Amniotic stem cell (primary cell): ENCODE results near the gene CDK5R2.

Experiments used
- DNase-seq: peaks from one replicate; lab custom pipeline; 2025; lab: John Stamatoyannopoulos, UW

Gene CDK5R2

GRCh38 chr2:218962859-218963492 lies 3.5 kb downstream of the CDK5R2 start:
- no peak for DNase-seq

DNA sequence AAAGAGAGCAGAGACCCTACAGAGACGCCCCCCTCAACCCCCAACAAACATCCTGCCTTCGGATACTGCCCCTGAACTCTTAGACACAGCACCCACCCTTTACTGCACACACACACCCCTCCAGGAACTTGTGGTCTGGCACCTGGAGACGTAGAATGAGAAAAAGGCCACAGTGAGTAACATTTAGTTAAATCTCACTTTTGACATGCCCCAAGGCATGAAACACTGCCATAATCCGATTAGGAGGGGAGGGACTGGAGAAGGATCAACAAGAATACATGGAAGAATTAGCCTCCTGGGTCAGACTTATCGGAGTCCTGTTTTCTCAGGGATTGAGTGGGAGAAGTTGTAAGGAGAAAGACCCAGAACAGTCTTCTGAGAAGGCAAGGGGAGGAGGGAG lies 4.1 kb downstream of the CDK5R2 start:
- no peak for DNase-seq

DNA sequence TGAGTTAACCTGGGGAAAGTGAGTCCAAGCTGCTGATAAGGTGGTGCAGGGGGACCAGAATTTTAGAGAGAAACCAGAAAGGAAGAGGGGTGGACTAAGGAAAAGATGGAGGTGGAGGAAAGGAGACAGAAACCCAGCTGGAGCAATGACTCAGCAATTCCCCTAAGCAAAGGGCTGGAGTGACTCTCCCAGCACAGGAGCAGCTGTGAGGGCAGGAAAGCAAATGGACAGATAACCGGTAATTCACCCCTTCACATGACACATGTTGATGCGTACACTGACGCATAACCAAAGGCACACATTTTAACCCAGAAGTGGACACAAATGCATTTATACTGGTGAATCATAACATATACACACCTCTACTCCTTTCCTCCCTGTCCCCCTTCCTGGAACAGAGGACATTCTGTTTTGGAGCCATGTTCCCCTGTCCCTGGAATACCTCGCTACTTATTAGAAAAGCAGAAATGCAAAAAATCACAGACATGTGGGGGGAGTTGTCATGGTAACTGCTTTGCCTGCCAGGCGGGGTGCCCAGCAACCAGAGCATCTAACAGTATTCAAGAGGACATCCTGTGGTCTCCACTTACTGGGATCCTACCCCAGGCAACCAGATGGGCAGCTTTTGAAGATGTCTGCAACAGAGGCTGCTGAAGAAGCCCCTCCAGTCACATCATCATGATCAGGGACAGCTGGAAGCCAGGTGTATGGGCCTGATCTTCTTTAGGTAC lies 4.7 kb downstream of the CDK5R2 start:
- DNase-seq, result no peak

GRCh38 chr2:218970894-218971293 lies 11.4 kb downstream of the CDK5R2 start:
- no peak for DNase-seq

DNA sequence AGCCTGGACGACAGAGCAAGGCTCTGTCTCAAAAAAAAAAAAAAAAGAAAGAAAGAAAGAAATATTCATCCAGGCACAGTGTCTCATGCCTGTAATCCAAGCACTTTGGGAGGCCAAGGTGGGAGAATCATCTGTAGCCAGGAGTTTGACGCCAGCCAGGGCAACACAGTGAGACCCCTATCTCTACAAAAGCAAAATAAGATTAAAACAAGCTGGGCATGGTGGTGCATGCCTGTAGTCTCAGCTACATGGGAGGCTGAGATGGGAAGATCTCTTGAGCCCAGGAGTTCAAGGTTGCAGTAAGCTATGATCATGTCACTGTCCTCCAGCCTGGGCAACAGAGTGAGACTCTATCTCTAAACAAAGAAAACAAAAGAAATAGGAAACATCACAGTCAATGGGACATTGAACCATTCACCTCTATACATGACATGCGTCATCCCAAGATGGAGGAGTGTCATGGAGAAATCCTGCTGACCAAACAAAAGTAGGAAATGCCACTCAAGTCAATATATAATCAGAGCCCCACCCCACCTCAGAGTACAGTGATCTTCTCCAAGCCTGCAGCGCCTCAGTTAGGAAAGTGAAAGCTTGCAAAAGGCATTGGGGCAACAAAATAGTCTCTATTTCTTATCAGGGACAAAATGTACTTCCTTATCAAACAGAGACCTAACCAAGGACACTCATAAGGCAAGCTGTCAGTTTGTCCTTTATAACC lies 15.8 kb downstream of the CDK5R2 start:
- no peak for DNase-seq

DNA sequence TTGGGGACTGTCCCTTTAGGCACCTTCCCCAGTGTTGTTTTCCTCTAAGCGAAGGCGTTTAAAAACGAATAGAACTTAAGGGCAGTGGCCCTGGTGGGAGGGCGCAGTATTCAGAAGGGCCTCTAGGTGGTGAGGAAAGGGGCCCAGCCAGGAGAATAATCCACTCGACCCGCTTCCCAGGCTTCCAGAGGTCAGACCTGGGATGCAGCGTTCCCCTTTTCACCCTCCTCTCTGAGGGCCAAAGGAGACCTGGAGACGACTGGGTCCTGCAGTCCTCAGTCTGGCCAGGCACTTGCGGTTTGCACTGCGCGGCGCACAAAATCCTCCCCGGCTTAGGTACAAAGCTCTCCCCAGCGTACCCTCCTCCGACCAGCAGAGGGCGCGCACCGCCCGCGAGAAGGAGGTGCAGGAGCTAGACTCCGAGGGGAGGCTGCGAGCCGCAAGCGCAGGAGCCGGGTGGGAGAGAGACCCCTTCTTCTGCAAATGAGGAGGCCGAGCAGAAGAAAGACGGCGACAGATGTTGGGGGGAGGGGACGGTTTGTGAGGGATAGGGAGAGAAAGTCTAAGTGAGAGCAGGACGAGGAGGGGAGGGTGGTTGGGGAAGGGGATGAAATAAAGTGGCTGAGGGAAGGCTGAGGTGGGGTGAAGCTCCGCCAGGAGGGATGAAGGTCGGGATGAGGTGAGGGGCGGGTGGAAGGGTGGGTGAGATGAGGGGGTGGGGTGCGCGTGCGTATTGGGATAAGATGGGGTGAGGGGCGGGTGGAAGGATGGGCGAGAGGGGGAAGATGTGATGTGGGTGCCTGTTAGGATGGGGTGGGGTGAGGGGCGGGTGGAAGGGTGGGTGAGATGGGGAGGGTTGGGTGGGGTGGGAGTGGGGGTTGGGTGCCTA lies 20.6 kb downstream of the CDK5R2 start:
- peak; percentile 49 for DNase-seq

GRCh38 chr2:218980735-218981389 lies 21.4 kb downstream of the CDK5R2 start:
- no peak for DNase-seq

- no peak for DNase-seq
Observed at GRCh38 chr2:218981390-218981880, 22.0 kb downstream of the CDK5R2 start.

GRCh38 chr2:218981881-218982585 lies 22.6 kb downstream of the CDK5R2 start:
- no peak for DNase-seq

- DNase-seq, result no peak
Observed at GRCh38 chr2:218982586-218983262, 23.3 kb downstream of the CDK5R2 start.

GRCh38 chr2:218983263-218983933 lies 23.9 kb downstream of the CDK5R2 start:
- DNase-seq, result no peak

DNA sequence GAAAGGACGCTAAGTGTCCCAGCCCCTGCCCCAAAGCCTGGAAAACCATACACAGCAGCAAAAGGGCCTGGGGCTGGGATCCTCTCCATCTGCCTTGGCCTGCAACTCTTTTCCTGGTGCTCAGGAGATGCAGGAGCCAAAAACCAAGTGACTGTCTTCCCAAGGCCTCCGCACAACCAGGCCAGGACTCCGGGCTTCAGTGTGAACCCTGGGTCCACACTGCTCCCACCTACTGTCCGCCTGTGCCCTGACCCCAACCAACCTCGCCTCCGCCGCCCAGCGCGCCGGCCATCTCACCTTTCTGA lies 24.4 kb downstream of the CDK5R2 start:
- no peak for DNase-seq

GRCh38 chr2:218984239-218985020 lies 25.0 kb downstream of the CDK5R2 start:
- DNase-seq, result no peak

DNA sequence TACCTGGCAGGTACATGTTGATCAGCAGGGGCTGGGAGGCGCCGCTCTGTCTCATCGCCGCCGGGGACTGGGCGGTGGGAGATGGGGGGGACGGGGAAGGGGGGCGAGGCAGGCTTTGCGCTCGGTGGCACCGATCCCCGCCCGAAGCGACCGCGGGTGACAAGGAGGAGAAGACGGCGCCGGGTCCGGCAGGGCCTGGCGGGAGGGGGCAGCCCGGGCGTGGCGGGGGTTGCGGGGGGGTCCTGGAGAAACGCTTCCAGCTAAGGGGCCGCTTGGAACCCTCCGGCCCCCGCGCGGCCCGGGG lies 25.5 kb downstream of the CDK5R2 start, which contains the start of gene FEV:
Gene FEV (minus strand): TSS at position 164 of the 304 bp plus-strand sequence. CDS start 109 bp downstream, at position 55.
- no peak for DNase-seq

GRCh38 chr2:218985325-218986091 lies 26.0 kb downstream of the CDK5R2 start:
- DNase-seq, result no peak

DNA sequence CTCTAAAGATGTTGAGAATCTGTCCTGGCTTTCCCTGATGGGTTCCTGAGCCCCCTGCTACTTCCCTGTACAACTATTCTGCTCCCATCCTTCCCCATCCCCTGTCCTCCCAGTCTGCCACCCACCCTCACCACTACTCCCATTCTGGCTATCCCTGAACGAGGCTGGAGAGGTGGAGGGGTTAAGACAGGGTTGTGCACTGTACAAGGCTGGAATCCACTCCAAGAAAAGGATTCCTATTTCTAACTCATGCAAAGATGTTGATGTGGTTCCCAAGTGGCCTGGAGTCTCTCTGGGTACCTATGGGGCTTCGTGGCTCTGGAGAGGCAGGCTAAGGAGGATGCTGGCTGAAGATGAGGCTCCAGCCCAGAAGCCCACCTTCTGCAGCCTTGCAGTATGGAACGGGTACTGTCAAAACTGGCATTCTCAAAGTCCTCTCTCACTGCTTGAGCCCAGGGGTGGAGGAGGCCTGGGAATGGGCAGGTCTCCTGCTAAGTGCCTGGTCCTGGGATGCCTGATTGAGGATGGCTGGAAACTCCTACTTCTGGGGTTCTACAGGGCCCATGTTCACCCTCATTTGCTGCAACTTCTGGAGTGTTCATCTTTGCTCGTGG lies 26.8 kb downstream of the CDK5R2 start:
- no peak for DNase-seq

DNA sequence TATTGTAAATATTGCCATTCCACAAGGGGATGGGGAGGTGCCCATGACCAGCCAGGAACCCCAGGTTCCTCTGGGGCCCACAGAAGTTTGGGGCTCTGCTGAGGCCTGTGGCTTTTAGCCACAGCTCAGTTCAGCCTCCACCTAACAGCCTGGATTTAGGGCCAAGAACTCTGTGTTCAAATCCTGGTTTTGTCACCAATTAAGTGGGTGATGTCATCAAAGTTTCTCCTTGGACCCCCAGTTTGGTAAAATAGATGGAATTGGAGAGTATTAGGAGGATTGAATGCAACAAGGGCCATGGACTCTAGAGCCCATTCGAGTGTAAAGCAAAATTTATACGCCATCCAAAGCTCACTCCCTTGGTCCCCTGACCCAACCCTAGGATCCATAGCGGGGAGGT lies 28.7 kb downstream of the CDK5R2 start:
- no peak for DNase-seq

GRCh38 chr2:218988650-218989049 lies 29.2 kb downstream of the CDK5R2 start:
- DNase-seq, result no peak
